NCI-H2171 treated with DMSO at 0.1 percent for 48 hours (cell line): ENCODE measurements around the gene MIXL1.
"Not testable (repeated sequence)": the region's sequence is repeated elsewhere in the genome, so short reads cannot be mapped to it uniquely, and the experiment has no call there.

ENCODE experiments used
- DNase-seq: peaks from one replicate; lab custom pipeline; 2025; lab: John Stamatoyannopoulos, UW

Gene MIXL1

GRCh38 chr1:226223157-226223785 is at the start of gene MIXL1:
MIXL1 (plus strand) TSS chr1:226223664; CDS start chr1:226223682, 18 bp downstream.
- DNase-seq, result no peak

- no peak for DNase-seq
Observed at GRCh38 chr1:226176870-226177269, 46.6 kb upstream of the MIXL1 start.

GRCh38 chr1:226181996-226182714 is 41.3 kb upstream of the MIXL1 start:
- DNase-seq, result no peak

DNA sequence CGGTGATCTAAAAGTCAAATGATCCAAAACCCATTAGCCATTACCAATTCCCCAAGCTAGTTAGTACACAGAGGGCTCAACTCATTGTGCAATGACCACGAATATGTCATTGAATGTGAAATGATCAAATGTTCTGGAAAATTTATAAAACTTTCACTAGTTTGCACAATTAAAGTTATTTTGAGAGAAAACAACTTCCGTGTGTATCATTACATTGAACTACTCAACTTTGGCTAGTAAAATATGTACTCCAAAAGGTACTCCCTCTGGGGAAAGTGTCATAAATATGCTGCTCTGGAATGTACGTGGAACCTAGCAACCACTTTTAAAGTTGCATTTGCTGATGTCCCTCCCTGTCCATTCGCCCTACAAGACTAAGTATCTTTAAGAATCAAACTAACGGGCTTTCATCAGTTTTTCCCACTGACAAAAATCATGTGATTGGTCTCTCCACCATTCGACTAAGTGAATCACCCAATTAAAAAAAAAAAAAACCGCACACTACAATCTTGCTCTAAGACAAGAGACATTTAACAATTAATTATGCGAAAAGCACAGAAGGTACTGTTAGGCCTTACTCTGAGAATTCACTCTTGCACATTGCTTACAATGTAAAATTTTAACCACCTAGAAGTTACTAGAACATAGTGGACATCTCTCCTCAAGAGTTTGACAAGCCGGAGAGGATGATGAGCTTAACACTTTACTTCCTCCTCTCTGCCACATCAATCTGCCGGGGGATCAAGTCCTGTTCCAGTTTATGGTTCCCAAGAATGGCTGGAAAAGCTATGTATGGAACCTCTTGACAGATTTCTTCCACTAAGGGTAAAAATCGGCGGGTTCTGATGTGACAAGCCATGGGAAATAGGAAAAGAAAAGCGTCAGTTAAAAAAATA is 38.1 kb upstream of the MIXL1 start:
- DNase-seq, result no peak

GRCh38 chr1:226186124-226187018 is 37.1 kb upstream of the MIXL1 start, which contains the start of gene ACBD3:
ACBD3 (minus strand) TSS chr1:226186741; CDS start chr1:226186675, 66 bp downstream.
- DNase-seq, result peak; percentile 94

- no peak for DNase-seq
Observed at GRCh38 chr1:226187019-226187322, 36.5 kb upstream of the MIXL1 start.

DNA sequence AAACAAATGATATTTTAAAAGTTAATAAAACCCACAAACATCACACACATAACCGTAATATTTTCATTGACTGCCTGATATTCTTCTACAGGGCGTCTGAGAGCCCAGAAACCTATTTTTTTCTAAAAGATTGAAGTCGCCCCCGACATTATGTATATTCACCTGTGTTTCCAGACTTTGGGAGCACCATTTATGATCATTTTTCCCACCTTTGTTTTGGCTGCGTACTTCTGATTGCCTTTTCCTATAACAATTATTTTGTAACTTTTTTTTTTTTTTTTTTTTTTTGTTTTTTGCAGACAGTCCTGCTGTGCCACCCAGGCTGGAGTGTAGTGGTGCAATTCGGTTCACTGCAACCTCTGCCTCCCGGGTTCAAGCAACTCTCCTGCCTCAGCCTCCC is 36.1 kb upstream of the MIXL1 start:
- DNase-seq, result no peak

GRCh38 chr1:226195144-226195543 is 28.3 kb upstream of the MIXL1 start:
- peak; percentile 82 for DNase-seq

- no peak for DNase-seq
Observed at GRCh38 chr1:226199971-226200370, 23.5 kb upstream of the MIXL1 start.

DNA sequence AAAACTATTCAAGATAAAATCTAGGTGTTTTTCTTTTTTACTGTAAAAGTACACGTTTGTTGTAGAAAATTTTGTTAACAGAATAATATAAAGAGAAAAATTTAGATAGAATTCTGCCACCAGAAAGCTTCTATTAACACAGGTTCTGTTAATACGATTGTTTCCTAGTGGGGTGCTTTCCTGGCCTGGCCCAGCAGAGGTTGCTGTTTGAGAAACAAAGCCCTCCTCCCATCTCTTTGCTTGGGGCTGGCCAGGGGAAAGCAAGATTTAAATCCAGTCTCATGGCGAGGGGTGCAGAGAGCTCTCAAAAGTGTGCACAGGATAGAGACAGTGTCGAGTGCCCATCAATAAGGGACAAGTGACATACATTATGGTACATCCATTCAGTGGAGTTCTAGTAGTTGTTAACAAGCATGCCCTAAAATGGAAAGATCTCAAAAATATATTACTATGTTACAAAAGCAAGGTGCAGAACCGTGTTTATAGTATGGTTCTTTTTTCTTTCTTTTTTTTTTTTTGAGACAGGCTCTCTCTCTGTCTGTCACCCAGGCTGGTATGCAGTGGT is 22.4 kb upstream of the MIXL1 start:
- DNase-seq, result no peak

GRCh38 chr1:226202246-226202645 is 21.2 kb upstream of the MIXL1 start:
- no peak for DNase-seq

DNA sequence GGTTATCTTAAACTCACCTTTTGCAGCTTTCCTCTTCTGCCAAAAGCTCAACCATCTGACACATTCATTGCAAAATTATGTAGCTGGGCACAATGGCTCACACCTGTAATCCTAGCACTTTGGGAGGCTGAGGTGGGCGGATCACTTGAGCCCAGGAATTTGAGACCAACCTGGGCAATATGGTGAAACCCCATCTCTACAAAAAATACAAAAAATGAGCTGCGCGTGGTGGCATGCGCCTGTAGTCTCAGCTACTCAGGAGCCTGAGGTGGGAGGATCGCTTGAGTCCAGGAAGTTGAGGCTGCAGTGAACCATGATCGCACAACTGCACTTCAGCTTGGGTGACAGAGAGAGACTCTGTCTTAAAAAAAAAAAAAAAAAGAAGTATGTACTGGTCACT is 20.8 kb upstream of the MIXL1 start:
- DNase-seq, result not testable (repeated sequence)

GRCh38 chr1:226203240-226203639 is 20.2 kb upstream of the MIXL1 start:
- no peak for DNase-seq

DNA sequence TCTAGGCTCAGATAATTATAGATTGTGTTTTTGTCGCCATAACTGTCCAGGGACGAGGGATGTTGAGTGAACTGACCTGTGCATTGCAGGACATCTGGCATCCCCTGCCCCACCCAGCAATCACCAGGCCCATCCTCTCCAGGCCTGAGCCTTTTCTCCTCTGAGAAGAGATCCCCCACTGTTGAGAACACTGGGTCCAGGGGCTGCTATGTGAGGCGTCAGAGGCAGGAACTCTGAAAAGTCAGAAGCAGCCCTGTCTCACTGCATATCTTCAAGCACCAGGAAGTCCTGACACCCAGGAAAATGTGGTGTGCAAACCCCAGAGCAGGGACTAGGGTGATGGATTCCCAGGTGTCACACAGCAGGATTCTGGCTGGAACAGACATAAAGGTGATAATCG is 19.8 kb upstream of the MIXL1 start:
- no peak for DNase-seq

- no peak for DNase-seq
Observed at GRCh38 chr1:226204198-226204597, 19.3 kb upstream of the MIXL1 start.

- DNase-seq, result no peak
Observed at GRCh38 chr1:226207048-226207447, 16.4 kb upstream of the MIXL1 start.

GRCh38 chr1:226209307-226210059 is 14.0 kb upstream of the MIXL1 start:
- DNase-seq, result peak; percentile 60

DNA sequence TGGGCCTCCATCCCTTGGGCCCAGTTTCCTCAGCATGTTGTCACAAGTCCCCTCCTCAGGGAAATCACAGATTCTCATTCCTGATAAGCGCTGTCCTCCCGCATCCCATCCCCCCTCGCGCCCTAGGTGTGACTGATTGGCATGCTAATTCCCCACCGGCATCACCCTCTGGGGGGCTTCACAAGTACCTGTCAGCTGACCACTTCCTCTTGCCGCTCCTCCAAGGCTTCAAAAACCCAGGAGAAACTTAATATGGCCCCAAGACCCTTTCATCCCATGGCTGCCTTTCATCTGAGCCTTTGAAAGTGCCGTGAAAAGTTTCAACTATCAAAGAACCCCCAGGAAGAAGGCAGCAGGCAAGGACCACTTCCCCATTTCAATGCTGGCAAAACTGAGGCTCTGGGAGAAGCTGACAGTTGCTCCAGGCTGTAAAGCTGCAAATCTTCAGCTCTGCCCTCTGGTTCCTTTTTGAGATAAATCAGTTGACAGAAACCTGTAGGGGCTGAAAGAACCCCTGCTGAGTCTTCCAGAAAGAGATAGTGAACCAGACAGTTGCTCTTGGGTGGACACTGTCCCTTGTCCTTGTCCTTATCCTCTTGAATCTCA is 12.8 kb upstream of the MIXL1 start:
- no peak for DNase-seq

DNA sequence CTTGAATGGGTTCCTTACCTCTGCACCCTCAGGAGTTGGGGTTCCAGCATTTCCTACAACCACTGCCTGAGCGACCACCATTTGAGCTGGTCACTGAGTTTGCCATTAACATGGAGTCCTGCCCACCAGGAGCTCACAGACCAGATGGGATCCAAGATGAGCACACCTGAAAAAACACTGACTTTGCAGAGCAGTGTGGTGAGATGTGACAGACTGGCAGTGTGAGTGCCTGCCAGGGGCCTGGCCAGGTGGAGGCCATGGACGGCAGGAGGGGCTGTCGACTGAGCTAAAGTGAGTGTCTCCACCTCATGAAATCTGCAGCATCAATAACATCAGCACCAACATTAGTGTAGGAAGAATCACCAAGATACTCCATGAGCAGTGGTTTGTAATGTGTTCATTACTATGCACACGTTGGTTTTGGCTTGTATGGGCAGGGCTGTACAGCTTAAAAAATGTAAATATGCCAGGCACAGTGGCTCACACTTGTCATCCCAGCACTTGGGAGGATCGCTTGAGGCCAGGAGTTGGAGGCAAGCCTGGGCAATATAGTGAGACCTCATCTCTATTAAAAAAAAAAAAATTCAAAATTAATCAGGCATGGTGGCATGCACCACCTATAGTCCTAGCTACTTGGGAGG is 12.2 kb upstream of the MIXL1 start:
- no peak for DNase-seq

DNA sequence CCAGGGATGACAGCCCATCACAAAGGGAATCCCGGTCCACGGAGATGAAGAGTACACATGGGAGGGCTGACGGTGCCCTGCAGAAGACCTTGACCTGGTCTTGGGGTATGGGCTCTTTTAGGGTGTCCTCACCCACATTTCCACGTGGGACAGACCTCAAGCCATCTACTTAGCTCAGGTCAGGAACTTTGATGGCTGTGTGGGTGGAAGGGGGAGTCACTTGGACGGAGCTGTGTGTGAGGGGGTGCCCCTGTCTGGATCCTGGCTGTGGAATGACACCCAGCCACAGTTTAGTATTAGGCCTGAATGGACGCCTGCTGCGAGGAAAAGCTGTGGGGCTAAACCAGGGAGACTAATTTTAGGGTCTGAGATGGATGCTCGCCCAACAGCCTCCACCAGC is 10.9 kb upstream of the MIXL1 start:
- no peak for DNase-seq
